NCI-H226 (cell line): ENCODE data around the gene ETV6.
"Not testable (repeated sequence)": the region's sequence is repeated elsewhere in the genome, so short reads cannot be mapped to it uniquely, and the experiment has no call there.

Source experiments
- DNase-seq: peaks from one replicate; pipeline ENCODE4 v3.0.0-alpha.2; 2015

Gene ETV6

GRCh38 chr12:11897923-11898322 is 248.4 kb downstream of the ETV6 start:
- no peak for DNase-seq

- no peak for DNase-seq
Measured at GRCh38 chr12:11901701-11902524, 252.4 kb downstream of the ETV6 start.

- DNase-seq: no peak
Measured at GRCh38 chr12:11902525-11902875, 253.0 kb downstream of the ETV6 start.

GRCh38 chr12:11904124-11904523 is 254.7 kb downstream of the ETV6 start:
- no peak for DNase-seq

GRCh38 chr12:11905534-11905933 is 256.1 kb downstream of the ETV6 start:
- no peak for DNase-seq

GRCh38 chr12:11906286-11906935 is 256.9 kb downstream of the ETV6 start:
- DNase-seq: no peak

- no peak for DNase-seq
Measured at GRCh38 chr12:11907625-11908024, 258.2 kb downstream of the ETV6 start.

- DNase-seq: not testable (repeated sequence)
Measured at GRCh38 chr12:11909406-11909805, 259.9 kb downstream of the ETV6 start.

GRCh38 chr12:11916113-11916512 is 266.6 kb downstream of the ETV6 start:
- DNase-seq: no peak

GRCh38 chr12:11916771-11917170 is 267.3 kb downstream of the ETV6 start:
- DNase-seq: no peak

- no peak for DNase-seq
Measured at GRCh38 chr12:11917501-11917900, 268.0 kb downstream of the ETV6 start.

- no peak for DNase-seq
Measured at GRCh38 chr12:11920231-11920630, 270.8 kb downstream of the ETV6 start.

GRCh38 chr12:11922361-11922760 is 272.9 kb downstream of the ETV6 start:
- no peak for DNase-seq

- DNase-seq: no peak
Measured at GRCh38 chr12:11923067-11923466, 273.6 kb downstream of the ETV6 start.

- no peak for DNase-seq
Measured at GRCh38 chr12:11927286-11927935, 277.9 kb downstream of the ETV6 start.

- no peak for DNase-seq
Measured at GRCh38 chr12:11929714-11930113, 280.2 kb downstream of the ETV6 start.

- DNase-seq: no peak
Measured at GRCh38 chr12:11939223-11939622, 289.7 kb downstream of the ETV6 start.

GRCh38 chr12:11941606-11942337 is 292.3 kb downstream of the ETV6 start:
- DNase-seq: peak; percentile 80

- DNase-seq: no peak
Measured at GRCh38 chr12:11943919-11944700, 294.6 kb downstream of the ETV6 start.
